Activated CD8-positive, alpha-beta memory T cell treated with anti-CD3 and anti-CD28 coated beads for 1 hour (primary cell): ENCODE data around the gene SEMA3C.

Experiments used
- DNase-seq, 2 donors: peaks; one replicate each; pipeline ENCODE4 v3.0.0-alpha.2; 2020; ENCODE audit warnings: low read depth in 1 of 2; ENCODE audit errors: extremely low read depth in 1 of 2

Gene SEMA3C

GRCh38 chr7:80890426-80891258 is 28.2 kb downstream of the SEMA3C start:
- DNase-seq = no peak

- DNase-seq = no peak
Observed at GRCh38 chr7:80889525-80889924, 29.3 kb downstream of the SEMA3C start.

GRCh38 chr7:80885757-80886156 is 33.1 kb downstream of the SEMA3C start:
- no peak for DNase-seq

GRCh38 chr7:80884511-80885195 is 34.2 kb downstream of the SEMA3C start:
- no peak for DNase-seq

- no peak for DNase-seq
Observed at GRCh38 chr7:80883154-80884025, 35.5 kb downstream of the SEMA3C start.

GRCh38 chr7:80882213-80882801 is 36.5 kb downstream of the SEMA3C start:
- DNase-seq = no peak

- no peak for DNase-seq
Observed at GRCh38 chr7:80881351-80881900, 37.4 kb downstream of the SEMA3C start.

- DNase-seq = no peak
Observed at GRCh38 chr7:80879849-80880248, 39.0 kb downstream of the SEMA3C start.

GRCh38 chr7:80876894-80877414 is 41.9 kb downstream of the SEMA3C start:
- DNase-seq = no peak

GRCh38 chr7:80875537-80876120 is 43.2 kb downstream of the SEMA3C start:
- no peak for DNase-seq

- DNase-seq = no peak
Observed at GRCh38 chr7:80873140-80873539, 45.7 kb downstream of the SEMA3C start.

GRCh38 chr7:80871228-80871627 is 47.6 kb downstream of the SEMA3C start:
- DNase-seq = no peak

- DNase-seq = no peak
Observed at GRCh38 chr7:80870813-80871212, 48.0 kb downstream of the SEMA3C start.

GRCh38 chr7:80869821-80870751 is 48.8 kb downstream of the SEMA3C start:
- no peak for DNase-seq

- no peak for DNase-seq
Observed at GRCh38 chr7:80869106-80869784, 49.6 kb downstream of the SEMA3C start.

- no peak for DNase-seq
Observed at GRCh38 chr7:80868566-80868965, 50.3 kb downstream of the SEMA3C start.

GRCh38 chr7:80860554-80860953 is 58.3 kb downstream of the SEMA3C start:
- DNase-seq = no peak

- no peak for DNase-seq
Observed at GRCh38 chr7:80859272-80859970, 59.4 kb downstream of the SEMA3C start.
